ENCODE measurements around the gene TRIM42.

Gene TRIM42

DNA sequence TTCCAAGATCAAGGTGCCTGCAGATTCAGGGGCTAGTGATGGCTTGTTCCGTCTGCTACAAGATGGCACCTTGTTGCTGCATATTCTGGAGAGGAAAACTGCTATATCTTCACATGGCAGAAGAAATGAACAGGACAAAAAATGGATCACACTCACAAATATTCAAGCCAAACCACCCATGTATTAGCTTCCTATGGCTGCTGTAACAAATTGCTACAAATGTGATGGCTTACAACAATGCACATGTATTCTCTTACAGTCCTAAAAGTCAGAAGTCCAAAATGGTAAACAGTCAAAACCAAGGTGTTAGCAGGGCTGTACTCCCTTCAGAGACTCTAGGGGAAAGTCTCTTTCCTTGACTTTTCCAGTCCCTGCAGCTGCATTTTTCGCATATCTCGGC, 55.8 kb downstream of the TRIM42 start:
- Histone ChIP-seq H3K9me3 (ENCODE audit: insufficient read depth, low read depth, low read length) (no peaks in the 10 kb centered on the region), H3K4me1 (ENCODE audit: insufficient read depth, low read length, poor library complexity, severe bottlenecking) (no peaks in the 10 kb centered on the region), H3K4me2 (ENCODE audit: low read depth, low read length, poor library complexity, severe bottlenecking) (no peak overlapping the region), H3K9ac (ENCODE audit: low read depth, low read length, poor library complexity, severe bottlenecking) (no peak overlapping the region), H4K20me1 (ENCODE audit: insufficient read depth, low read length, poor library complexity, severe bottlenecking) (no peaks in the 10 kb centered on the region), H2AFZ (ENCODE audit: low read length) (no peak overlapping the region), H3K79me2 (ENCODE audit: insufficient read depth, low read length) (no peaks in the 10 kb centered on the region), H3K9me2 (replicated peaks; ENCODE audit: low read depth, low read length) (no peaks in the 10 kb centered on the region), H3K36me3 (ENCODE audit: insufficient read depth, low read length) (no peaks in the 10 kb centered on the region), H3K27me3 (ENCODE audit: insufficient read depth, low read length, poor library complexity, severe bottlenecking) (no peaks in the 10 kb centered on the region), H3K4me3 (ENCODE audit: low read length, poor library complexity, severe bottlenecking) (no peak overlapping the region), H3F3A (ENCODE audit: low read depth) (no peaks in the 10 kb centered on the region)
- no peak for TF ChIP-seq EZH2phosphoT487 (IDR thresholded peaks at IDR 0.05; ENCODE audit: borderline replicate concordance)

- Histone ChIP-seq H3K4me2 (ENCODE audit: low read depth, low read length, poor library complexity, severe bottlenecking) (no peak overlapping the region), H3F3A (ENCODE audit: low read depth) (no peaks in the 10 kb centered on the region), H3K4me1 (ENCODE audit: insufficient read depth, low read length, poor library complexity, severe bottlenecking) (no peaks in the 10 kb centered on the region), H3K9ac (ENCODE audit: low read depth, low read length, poor library complexity, severe bottlenecking) (no peak overlapping the region), H3K9me2 (replicated peaks; ENCODE audit: low read depth, low read length) (no peaks in the 10 kb centered on the region), H3K36me3 (ENCODE audit: insufficient read depth, low read length) (no peaks in the 10 kb centered on the region), H4K20me1 (ENCODE audit: insufficient read depth, low read length, poor library complexity, severe bottlenecking) (no peaks in the 10 kb centered on the region), H3K79me2 (ENCODE audit: insufficient read depth, low read length) (no peaks in the 10 kb centered on the region), H3K9me3 (ENCODE audit: insufficient read depth, low read depth, low read length) (no peaks in the 10 kb centered on the region), H2AFZ (ENCODE audit: low read length) (no peak overlapping the region), H3K4me3 (ENCODE audit: low read length, poor library complexity, severe bottlenecking) (no peak overlapping the region), H3K27me3 (ENCODE audit: insufficient read depth, low read length, poor library complexity, severe bottlenecking) (no peaks in the 10 kb centered on the region)
- TF ChIP-seq CTCF (conservative IDR thresholded peaks at IDR 0.05; ENCODE audit: low read length) (peak; percentile 65), EZH2phosphoT487 (IDR thresholded peaks at IDR 0.05; ENCODE audit: borderline replicate concordance) (no peak)
These were observed 59.1 kb downstream of the TRIM42 start for GRCh38 chr3:140736863-140737460.

GRCh38 chr3:140742116-140742515, 64.3 kb downstream of the TRIM42 start:
- H3K4me3 ChIP-seq (ENCODE audit: low read length, poor library complexity, severe bottlenecking) = no peak overlapping the region
- H4K20me1 ChIP-seq (ENCODE audit: insufficient read depth, low read length, poor library complexity, severe bottlenecking) = no peaks in the 10 kb centered on the region
- H3K27me3 ChIP-seq (ENCODE audit: insufficient read depth, low read length, poor library complexity, severe bottlenecking) = no peaks in the 10 kb centered on the region
- no peaks in the 10 kb centered on the region for H3K4me1 ChIP-seq (ENCODE audit: insufficient read depth, low read length, poor library complexity, severe bottlenecking)
- H3K9me2 ChIP-seq (replicated peaks; ENCODE audit: low read depth, low read length) = no peaks in the 10 kb centered on the region
- no peaks in the 10 kb centered on the region for H3K79me2 ChIP-seq (ENCODE audit: insufficient read depth, low read length)
- no peak overlapping the region for H2AFZ ChIP-seq (ENCODE audit: low read length)
- no peak overlapping the region for H3K4me2 ChIP-seq (ENCODE audit: low read depth, low read length, poor library complexity, severe bottlenecking)
- H3F3A ChIP-seq (ENCODE audit: low read depth) = no peaks in the 10 kb centered on the region
- no peaks in the 10 kb centered on the region for H3K36me3 ChIP-seq (ENCODE audit: insufficient read depth, low read length)
- TF ChIP-seq CTCF (conservative IDR thresholded peaks at IDR 0.05; ENCODE audit: low read length) (no peak), EZH2phosphoT487 (IDR thresholded peaks at IDR 0.05; ENCODE audit: borderline replicate concordance) (no peak)
- no peaks in the 10 kb centered on the region for H3K9me3 ChIP-seq (ENCODE audit: insufficient read depth, low read depth, low read length)
- no peak overlapping the region for H3K9ac ChIP-seq (ENCODE audit: low read depth, low read length, poor library complexity, severe bottlenecking)

GRCh38 chr3:140748171-140748570, 70.3 kb downstream of the TRIM42 start:
- no peaks in the 10 kb centered on the region for H3K27me3 ChIP-seq (ENCODE audit: insufficient read depth, low read length, poor library complexity, severe bottlenecking)
- H3K9me2 ChIP-seq (replicated peaks; ENCODE audit: low read depth, low read length) = no peaks in the 10 kb centered on the region
- no peaks in the 10 kb centered on the region for H3K9me3 ChIP-seq (ENCODE audit: insufficient read depth, low read depth, low read length)
- no peaks in the 10 kb centered on the region for H3K4me1 ChIP-seq (ENCODE audit: insufficient read depth, low read length, poor library complexity, severe bottlenecking)
- TF ChIP-seq EZH2phosphoT487 (IDR thresholded peaks at IDR 0.05; ENCODE audit: borderline replicate concordance) (no peak), CTCF (conservative IDR thresholded peaks at IDR 0.05; ENCODE audit: low read length) (no peak)
- H3K4me2 ChIP-seq (ENCODE audit: low read depth, low read length, poor library complexity, severe bottlenecking) = no peak overlapping the region
- H2AFZ ChIP-seq (ENCODE audit: low read length) = no peak overlapping the region
- H3K36me3 ChIP-seq (ENCODE audit: insufficient read depth, low read length) = no peaks in the 10 kb centered on the region
- H3K79me2 ChIP-seq (ENCODE audit: insufficient read depth, low read length) = no peaks in the 10 kb centered on the region
- H4K20me1 ChIP-seq (ENCODE audit: insufficient read depth, low read length, poor library complexity, severe bottlenecking) = no peaks in the 10 kb centered on the region
- no peak overlapping the region for H3K9ac ChIP-seq (ENCODE audit: low read depth, low read length, poor library complexity, severe bottlenecking)
- H3K4me3 ChIP-seq (ENCODE audit: low read length, poor library complexity, severe bottlenecking) = no peak overlapping the region
- no peaks in the 10 kb centered on the region for H3F3A ChIP-seq (ENCODE audit: low read depth)

All from Loucy (cell line).